ENCODE results near the gene MRM2. TPM values are rescaled to one million over a fixed set of nuclear protein-coding genes. Genes with fewer than 3 reads are reported as not detected.

Gene MRM2
- polyA plus RNA-seq, 3 donors, result 9.2 to 32.5 (median 26.7) TPM

DNA sequence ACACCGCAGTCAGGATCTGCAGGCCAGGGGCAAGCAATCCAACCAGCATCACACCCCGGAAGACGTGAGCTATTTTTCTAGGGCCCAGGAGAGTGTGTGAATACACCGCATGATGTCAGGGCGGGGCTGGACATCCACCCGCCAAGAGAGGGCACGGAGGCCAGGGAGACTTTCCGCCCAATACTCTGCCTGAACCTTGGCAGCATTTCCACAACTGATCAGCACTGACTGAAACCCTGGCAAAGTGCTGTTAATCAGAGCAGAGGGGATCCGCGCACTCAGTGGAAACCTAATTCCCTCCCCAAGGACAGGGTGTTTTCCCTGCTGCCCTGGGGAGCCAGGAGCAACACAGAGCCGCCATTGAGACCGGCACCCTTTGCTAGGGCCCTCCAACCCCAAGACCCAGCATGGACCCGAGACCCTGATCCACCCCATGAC is 17.5 kb downstream of the MRM2 start:
- Histone ChIP-seq H3K27me3 (ENCODE audit: control insufficient read depth in 2 of 2, insufficient read depth in 2 of 2, low read length in 2 of 2) (no peaks in the 10 kb centered on the region), H2AFZ (ENCODE audit: insufficient read depth, low read depth, low read length, poor library complexity, severe bottlenecking) (no peak overlapping the region), H3K4me1 (ENCODE audit: control insufficient read depth in 1 of 2, insufficient read depth in 2 of 2, low read length in 2 of 2) (no peaks in the 10 kb centered on the region), H3K79me2 (ENCODE audit: insufficient read depth, low read length) (peaks cover 18% of the 10 kb centered on the region), H4K20me1 (ENCODE audit: insufficient read depth, low read length) (peaks cover 15% of the 10 kb centered on the region), H3K27ac (ENCODE audit: low read depth in 1 of 2, low read length in 2 of 2) (no peak overlapping the region), H3K9me3 (replicated peaks in 1 of 2; ENCODE audit: control insufficient read depth in 1 of 2, insufficient read depth in 1 of 2, low read length in 2 of 2) (no peaks in the 10 kb centered on the region), H3K36me3 (replicated peaks in 1 of 2; ENCODE audit: control insufficient read depth in 1 of 2, insufficient read depth in 2 of 2, low read length in 2 of 2) (peaks cover 84 to 95% of the 10 kb centered on the region in 2 donors), H3K9ac (ENCODE audit: insufficient read depth, low read length, poor library complexity, severe bottlenecking) (no peak overlapping the region), H3K4me3 (replicated peaks in 1 of 3; ENCODE audit: low read depth in 2 of 3, low read length in 3 of 3) (no peak overlapping the region), H3K4me2 (replicated peaks; ENCODE audit: extremely low read depth, low read length, poor library complexity, severe bottlenecking) (no peak overlapping the region)
- H3K4me1 Mint-ChIP-seq, result peaks cover 2% of the 10 kb centered on the region
- TF ChIP-seq, protein P1, sequence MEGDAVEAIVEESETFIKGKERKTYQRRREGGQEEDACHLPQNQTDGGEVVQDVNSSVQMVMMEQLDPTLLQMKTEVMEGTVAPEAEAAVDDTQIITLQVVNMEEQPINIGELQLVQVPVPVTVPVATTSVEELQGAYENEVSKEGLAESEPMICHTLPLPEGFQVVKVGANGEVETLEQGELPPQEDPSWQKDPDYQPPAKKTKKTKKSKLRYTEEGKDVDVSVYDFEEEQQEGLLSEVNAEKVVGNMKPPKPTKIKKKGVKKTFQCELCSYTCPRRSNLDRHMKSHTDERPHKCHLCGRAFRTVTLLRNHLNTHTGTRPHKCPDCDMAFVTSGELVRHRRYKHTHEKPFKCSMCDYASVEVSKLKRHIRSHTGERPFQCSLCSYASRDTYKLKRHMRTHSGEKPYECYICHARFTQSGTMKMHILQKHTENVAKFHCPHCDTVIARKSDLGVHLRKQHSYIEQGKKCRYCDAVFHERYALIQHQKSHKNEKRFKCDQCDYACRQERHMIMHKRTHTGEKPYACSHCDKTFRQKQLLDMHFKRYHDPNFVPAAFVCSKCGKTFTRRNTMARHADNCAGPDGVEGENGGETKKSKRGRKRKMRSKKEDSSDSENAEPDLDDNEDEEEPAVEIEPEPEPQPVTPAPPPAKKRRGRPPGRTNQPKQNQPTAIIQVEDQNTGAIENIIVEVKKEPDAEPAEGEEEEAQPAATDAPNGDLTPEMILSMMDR (IDR thresholded peaks at IDR 0.05), result no peak
- peaks cover 0 to 2% (median 0%) of the 10 kb centered on the region in 7 donors for H3K9me3 Mint-ChIP-seq
- peaks cover 0 to 2% (median 0%) of the 10 kb centered on the region in 3 donors for H3K27me3 Mint-ChIP-seq (ENCODE audit: low read depth in 3 of 3)
- 97% methylated on average over 13 of the region's 13 CpGs for WGBS (ENCODE audit: insufficient coverage)
- no peak overlapping the region for H3K27ac Mint-ChIP-seq
- DNase-seq, result no peak
- H3K4me3 Mint-ChIP-seq, result no peak overlapping the region
- peaks cover 81 to 96% of the 10 kb centered on the region in 2 donors for H3K36me3 Mint-ChIP-seq
- intact Hi-C loops (cut with micrococcal nuclease), result no loop called here

DNA sequence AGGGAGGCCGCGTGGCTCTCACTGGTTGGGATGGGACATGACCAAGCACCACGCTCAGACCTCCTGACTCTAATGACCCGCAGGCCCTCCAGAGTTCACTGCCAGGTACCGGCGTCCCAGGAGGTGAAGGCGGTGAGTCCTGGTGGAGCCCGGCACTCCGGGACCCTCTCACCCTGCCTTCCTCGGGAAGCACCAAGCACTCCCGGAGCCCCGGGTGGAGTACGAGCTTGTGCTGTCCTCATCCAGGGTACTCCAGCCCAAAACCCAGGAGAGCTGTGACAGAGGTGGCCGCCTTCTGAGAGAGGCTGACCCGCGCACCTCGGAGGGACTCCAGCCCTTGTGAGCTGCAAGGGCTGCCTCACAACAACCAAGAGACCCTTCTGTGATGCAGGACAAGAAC is 18.7 kb downstream of the MRM2 start:
- no peak overlapping the region for H3K27ac ChIP-seq (ENCODE audit: low read depth in 1 of 2, low read length in 2 of 2)
- H3K27me3 ChIP-seq (ENCODE audit: control insufficient read depth in 2 of 2, insufficient read depth in 2 of 2, low read length in 2 of 2), result no peaks in the 10 kb centered on the region
- H3K9ac ChIP-seq (ENCODE audit: insufficient read depth, low read length, poor library complexity, severe bottlenecking), result no peak overlapping the region
- H3K9me3 ChIP-seq (replicated peaks in 1 of 2; ENCODE audit: control insufficient read depth in 1 of 2, insufficient read depth in 1 of 2, low read length in 2 of 2), result no peaks in the 10 kb centered on the region
- Mint-ChIP-seq H3K27ac (no peak overlapping the region), H3K4me1 (no peaks in the 10 kb centered on the region), H3K9me3 (peaks cover 0 to 2% (median 0%) of the 10 kb centered on the region in 7 donors), H3K27me3 (ENCODE audit: low read depth in 3 of 3) (peaks cover 0 to 2% (median 0%) of the 10 kb centered on the region in 3 donors), H3K4me3 (no peak overlapping the region), H3K36me3 (peaks cover 84 to 98% of the 10 kb centered on the region in 2 donors)
- peaks cover 13% of the 10 kb centered on the region for H4K20me1 ChIP-seq (ENCODE audit: insufficient read depth, low read length)
- no peak overlapping the region for H2AFZ ChIP-seq (ENCODE audit: insufficient read depth, low read depth, low read length, poor library complexity, severe bottlenecking)
- 96% methylated on average over 17 of the region's 17 CpGs for WGBS (ENCODE audit: insufficient coverage)
- no peaks in the 10 kb centered on the region for H3K4me1 ChIP-seq (ENCODE audit: control insufficient read depth in 1 of 2, insufficient read depth in 2 of 2, low read length in 2 of 2)
- H3K4me2 ChIP-seq (replicated peaks; ENCODE audit: extremely low read depth, low read length, poor library complexity, severe bottlenecking), result no peak overlapping the region
- no peak overlapping the region for H3K4me3 ChIP-seq (replicated peaks in 1 of 3; ENCODE audit: low read depth in 2 of 3, low read length in 3 of 3)
- intact Hi-C loops (cut with micrococcal nuclease), result no loop called here
- peaks cover 14% of the 10 kb centered on the region for H3K79me2 ChIP-seq (ENCODE audit: insufficient read depth, low read length)
- H3K36me3 ChIP-seq (replicated peaks in 1 of 2; ENCODE audit: control insufficient read depth in 1 of 2, insufficient read depth in 2 of 2, low read length in 2 of 2), result peaks cover 80 to 100% of the 10 kb centered on the region in 2 donors
- no peak for DNase-seq
- TF ChIP-seq, protein P1 (IDR thresholded peaks at IDR 0.05), result no peak
